ENCODE data around the gene PDILT.

DNA sequence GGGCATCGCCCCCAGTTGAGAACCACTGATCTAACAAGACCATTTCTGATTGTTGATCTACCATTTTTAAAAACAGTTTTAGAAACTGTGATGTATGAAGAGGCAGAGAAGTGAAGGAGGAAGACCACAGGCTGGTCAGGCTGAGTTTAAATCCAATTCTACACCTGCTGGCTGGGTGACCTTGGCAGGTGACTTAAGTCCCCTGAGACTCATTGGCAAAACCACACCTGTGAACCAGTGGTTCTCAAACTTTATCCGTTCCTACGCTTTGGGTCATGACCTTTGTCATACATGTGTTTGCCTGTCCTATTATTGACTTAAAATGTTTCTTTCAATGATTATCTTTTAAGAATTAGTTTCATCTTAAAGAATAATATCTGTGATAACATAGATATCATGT, 79.5 kb downstream of the PDILT start:
- no peak for TF ChIP-seq POLR2A (IDR thresholded peaks at IDR 0.05)
- TF ChIP-seq CTCF (IDR thresholded peaks at IDR 0.05) = no peak

Measured in adrenal gland (tissue), 5 donors.